GM18508 (cell line): Measurements from ENCODE around the gene ZNF354C.
A peak's percentile ranks its signal among the peaks of the same experiment; 100 is the strongest.
"Not testable (repeated sequence)": the region's sequence is repeated elsewhere in the genome, so short reads cannot be mapped to it uniquely, and the experiment has no call there.

Experiments
- ATAC-seq: cut with Tn5 transposase; IDR thresholded peaks from one replicate; pipeline ENCODE4 v1.9.1; 2021; ENCODE audit warnings: moderate number of reproducible peaks; ENCODE audit not compliant: insufficient read depth, unreplicated experiment

Gene ZNF354C

GRCh38 chr5:179060116-179061008, at the start of gene ZNF354C:
TSS of gene ZNF354C (plus strand) at chr5:179060373. CDS start at chr5:179062069, 1,696 bp downstream.
- ATAC-seq = no peak

- ATAC-seq = peak; percentile 76
These were observed 36.5 kb upstream of the ZNF354C start, which contains the start of gene ZNF879 for GRCh38 chr5:179023528-179024189. TSS of gene ZNF879 (plus strand) at chr5:179023804. CDS start at chr5:179025005, 1,201 bp downstream.

- ATAC-seq = no peak
These were observed 27.1 kb upstream of the ZNF354C start for GRCh38 chr5:179033004-179033580.

GRCh38 chr5:179044765-179045164, 15.4 kb upstream of the ZNF354C start:
- ATAC-seq = no peak

GRCh38 chr5:179051784-179052183, 8.4 kb upstream of the ZNF354C start:
- ATAC-seq = no peak

GRCh38 chr5:179054036-179054785, 6.0 kb upstream of the ZNF354C start:
- ATAC-seq = no peak

GRCh38 chr5:179054876-179055275, 5.3 kb upstream of the ZNF354C start:
- no peak for ATAC-seq

GRCh38 chr5:179055436-179055835, 4.7 kb upstream of the ZNF354C start:
- ATAC-seq = no peak

GRCh38 chr5:179055841-179056240, 4.3 kb upstream of the ZNF354C start:
- ATAC-seq = no peak

- no peak for ATAC-seq
These were observed 852 bp downstream of the ZNF354C start for GRCh38 chr5:179061025-179061424.

GRCh38 chr5:179065703-179066102, 5.5 kb downstream of the ZNF354C start:
- ATAC-seq = no peak

GRCh38 chr5:179079165-179079987, 19.2 kb downstream of the ZNF354C start:
- ATAC-seq = no peak

GRCh38 chr5:179080724-179081123, 20.6 kb downstream of the ZNF354C start:
- no peak for ATAC-seq

GRCh38 chr5:179089502-179089901, 29.3 kb downstream of the ZNF354C start:
- ATAC-seq = no peak

GRCh38 chr5:179101282-179101681, 41.1 kb downstream of the ZNF354C start:
- not testable (repeated sequence) for ATAC-seq

- no peak for ATAC-seq
These were observed 50.4 kb downstream of the ZNF354C start for GRCh38 chr5:179110528-179110927.

GRCh38 chr5:179111267-179112207, 51.4 kb downstream of the ZNF354C start:
- no peak for ATAC-seq

- ATAC-seq = no peak
These were observed 52.4 kb downstream of the ZNF354C start for GRCh38 chr5:179112469-179113142.
